ENCODE data around the gene FOCAD.

Gene FOCAD

DNA sequence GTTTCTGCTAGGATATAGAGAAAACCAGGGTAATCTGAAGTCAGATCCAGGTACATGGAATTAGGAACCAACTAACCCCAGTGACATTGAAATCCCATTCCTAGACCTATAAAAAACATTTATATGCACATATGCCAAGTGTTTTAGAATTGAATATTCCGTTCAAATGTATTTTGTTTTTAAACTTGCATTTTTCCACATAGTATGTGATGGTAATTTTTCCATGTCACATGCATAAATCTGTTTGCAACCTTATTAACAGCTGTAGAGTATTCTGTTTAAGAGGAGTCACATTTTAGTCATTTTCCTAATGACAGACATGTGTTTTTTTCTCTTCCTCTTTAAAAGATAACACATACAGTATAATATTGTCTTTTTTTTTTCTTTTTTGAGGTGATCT lies 50.2 kb downstream of the FOCAD start:
- no peak for DNase-seq

DNA sequence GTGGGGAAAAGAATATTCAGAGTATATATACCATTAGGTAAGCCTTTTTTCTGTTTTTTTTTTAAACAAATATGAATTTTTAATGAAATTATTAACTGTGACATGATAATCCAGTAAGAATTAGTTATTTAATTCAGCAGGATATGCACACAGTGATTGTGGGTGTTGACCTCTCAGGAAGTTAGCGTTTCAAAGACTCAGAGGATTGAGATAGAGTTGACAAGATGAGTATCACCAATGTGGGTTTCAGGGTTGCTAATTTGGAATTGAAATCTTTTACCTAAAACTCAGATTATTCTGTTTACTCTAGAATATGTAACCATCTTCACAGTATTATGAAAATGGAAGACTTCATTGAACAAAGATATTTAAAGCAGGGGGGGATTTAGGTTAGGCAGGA lies 56.2 kb downstream of the FOCAD start:
- no peak for DNase-seq

DNA sequence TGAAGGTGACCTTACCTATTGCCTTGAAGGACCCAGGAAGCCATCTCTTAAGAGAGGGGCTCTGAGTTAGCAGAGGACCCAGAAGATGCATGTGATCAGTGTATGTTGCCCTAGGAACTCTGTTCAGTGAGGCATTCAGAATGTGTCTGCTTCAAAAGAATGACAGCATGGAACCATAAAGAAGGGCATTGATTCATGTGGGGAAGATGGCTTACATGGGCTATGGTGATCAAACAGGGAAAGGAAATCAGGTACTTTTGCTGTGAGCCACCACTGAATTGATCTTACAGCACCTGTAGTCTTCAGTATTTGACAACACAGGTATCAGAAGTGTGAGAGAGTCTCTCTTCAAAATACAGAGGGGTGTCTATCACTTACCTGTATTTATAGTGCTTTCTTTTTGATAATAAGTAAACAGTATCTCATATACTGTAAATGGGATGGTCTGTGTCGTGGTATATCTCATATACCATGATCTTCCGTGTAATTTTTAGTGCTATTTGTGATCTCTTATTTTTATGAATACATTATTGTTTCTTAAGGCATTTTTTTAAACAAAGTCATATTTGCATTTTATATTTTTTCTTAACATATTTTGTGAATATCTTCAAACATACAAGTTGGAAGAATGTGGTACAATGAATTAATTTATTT lies 57.0 kb downstream of the FOCAD start:
- DNase-seq: no peak

DNA sequence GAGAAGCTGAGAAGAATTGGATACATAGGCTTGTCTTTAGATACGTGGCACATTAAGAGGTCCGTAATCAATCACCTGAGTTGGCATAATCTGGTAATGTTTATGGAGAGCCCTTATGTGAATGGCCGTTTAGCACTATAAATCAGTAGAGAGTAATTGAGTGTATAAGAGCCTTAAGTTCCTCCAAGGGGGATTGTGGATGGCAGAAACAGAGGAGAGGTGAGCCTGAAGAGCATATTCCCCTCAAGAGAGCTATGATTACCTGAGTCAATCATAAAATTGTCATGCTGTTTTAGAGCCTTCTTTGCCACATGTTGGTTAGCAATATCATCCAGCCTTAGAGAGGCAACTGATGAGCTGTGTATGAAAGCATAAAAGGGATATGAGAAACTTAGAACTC lies 58.8 kb downstream of the FOCAD start:
- DNase-seq: no peak

DNA sequence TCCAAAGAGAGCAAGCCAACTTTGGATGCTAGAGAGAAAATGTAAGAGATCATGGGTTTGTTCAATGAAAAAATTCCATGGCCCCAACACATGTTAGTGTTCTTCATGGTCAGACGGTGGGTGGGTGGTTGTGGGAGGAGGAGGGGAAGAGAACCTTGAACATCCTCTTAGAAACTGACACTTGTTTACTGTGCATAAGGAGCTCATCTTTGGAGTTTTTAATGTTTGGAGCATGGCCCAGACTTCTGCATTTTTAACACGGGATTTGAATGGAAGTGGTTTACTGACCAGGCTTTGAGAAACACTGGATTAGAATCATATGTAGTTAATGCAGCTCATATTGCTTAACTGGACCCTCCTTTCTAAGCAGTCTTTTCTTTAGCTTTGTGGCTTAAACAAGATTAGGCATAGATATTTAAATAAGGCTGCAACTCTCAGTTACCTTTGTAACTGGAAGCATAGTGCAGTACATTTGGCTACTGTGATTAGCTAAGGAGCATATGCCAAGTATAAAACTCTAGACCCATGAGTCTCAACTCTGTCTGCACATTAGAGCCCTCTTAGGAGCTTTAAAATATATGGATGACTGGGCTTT lies 60.1 kb downstream of the FOCAD start:
- no peak for DNase-seq

- DNase-seq: no peak
Observed at GRCh38 chr9:20746967-20747366, 62.9 kb downstream of the FOCAD start.

GRCh38 chr9:20749496-20750198 lies 65.6 kb downstream of the FOCAD start:
- DNase-seq: no peak

- no peak for DNase-seq
Observed at GRCh38 chr9:20753761-20754160, 69.7 kb downstream of the FOCAD start.

DNA sequence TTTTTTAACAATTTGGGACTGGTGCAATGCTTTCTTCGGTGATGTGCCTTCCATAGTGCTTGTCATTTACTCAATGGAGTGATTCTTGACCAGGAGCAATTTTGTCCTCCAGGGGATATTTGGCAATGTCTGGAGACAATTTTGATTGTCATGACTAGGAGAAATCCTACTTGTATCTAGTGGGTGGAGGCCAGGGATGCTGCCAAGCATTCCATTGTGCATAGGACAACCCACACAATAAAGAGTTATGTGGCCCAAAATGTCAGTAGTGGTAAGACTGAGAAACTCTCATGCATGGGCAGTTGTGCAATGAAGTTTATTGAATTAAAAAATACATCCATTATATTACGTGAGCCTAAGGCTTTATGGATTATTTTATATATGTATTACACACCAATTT lies 70.5 kb downstream of the FOCAD start:
- DNase-seq: no peak

GRCh38 chr9:20760246-20760891 lies 76.3 kb downstream of the FOCAD start:
- DNase-seq: no peak

GRCh38 chr9:20770947-20771346 lies 86.9 kb downstream of the FOCAD start:
- no peak for DNase-seq

DNA sequence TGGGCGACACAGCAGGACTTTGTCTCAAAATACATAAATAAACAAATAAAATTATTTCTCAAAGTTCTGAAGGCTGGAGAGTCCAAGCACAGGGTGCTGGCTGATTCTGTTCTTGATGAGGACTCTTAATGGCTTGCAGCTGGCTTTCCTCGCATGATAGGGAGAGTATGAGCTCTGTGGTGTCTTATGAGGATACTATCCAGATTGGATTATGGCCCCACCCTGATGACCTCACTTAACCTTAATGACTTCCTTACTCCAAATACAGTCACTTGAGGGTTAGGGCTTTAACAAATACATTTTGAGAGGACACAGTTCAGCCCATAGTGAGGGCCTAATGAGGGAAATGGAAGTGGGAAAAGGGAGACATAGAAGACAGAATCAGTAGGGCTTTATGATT lies 87.7 kb downstream of the FOCAD start:
- no peak for DNase-seq

- DNase-seq: no peak
Observed at GRCh38 chr9:20775683-20776082, 91.6 kb downstream of the FOCAD start.

DNA sequence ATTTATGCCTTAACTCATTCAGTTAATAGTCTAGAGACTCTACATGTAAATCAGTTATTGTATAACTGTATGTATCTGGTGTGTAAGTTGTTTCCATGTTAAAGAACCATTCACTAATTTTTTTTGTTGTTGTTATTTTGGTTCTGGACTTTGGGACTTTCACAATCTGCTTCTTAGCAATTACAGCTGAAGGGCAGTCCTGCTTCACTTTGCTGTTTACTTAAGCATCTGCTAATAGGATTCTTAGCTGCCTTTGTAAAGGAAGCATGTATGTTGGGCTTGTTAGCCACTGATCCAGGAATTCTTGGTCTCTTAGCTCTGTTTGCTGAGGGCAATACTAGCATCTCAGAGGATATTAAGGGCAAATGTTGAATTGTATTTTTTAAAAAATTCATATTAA lies 97.0 kb downstream of the FOCAD start:
- DNase-seq: no peak

- DNase-seq: no peak
Observed at GRCh38 chr9:20782289-20782688, 98.2 kb downstream of the FOCAD start.

- no peak for DNase-seq
Observed at GRCh38 chr9:20783057-20784038, 99.3 kb downstream of the FOCAD start.

DNA sequence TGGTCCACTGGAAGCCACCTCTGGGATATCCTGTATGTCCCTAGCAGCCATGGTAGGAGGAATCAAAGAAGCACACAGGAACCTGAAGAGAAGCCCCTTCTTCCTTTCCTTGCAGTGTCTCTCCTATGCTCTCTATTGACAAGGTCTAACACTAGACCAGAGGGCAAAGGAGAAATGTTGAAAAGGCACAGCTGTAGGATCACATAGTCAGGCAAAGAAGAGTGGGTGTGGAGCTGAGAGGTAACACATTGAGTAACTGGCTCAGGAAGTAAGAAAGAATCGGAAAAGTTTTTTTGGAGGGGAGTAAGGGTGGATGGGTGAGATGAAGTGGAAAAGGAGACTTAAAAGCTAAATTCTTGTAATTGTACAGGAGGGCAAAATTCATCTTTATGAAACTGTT lies 100.1 kb downstream of the FOCAD start:
- DNase-seq: no peak

DNA sequence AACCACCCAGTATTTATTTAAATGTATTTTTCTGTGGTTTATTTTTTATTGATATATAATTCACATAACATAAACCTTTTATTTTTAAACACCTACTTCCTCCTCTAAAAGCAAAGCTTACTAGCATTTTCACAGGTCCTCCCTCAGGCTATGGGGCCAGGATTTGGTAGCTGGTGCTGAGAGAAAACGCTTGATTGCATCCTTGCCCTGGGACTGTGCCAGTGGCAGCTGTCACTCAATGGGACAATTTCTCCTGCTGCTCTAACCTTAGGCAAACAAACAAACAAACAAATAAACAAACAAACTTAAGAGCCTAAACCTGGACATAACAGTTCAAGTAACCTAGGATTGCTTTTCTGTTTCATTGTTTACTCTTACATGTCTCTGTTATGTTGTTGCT lies 102.7 kb downstream of the FOCAD start:
- DNase-seq: no peak

DNA sequence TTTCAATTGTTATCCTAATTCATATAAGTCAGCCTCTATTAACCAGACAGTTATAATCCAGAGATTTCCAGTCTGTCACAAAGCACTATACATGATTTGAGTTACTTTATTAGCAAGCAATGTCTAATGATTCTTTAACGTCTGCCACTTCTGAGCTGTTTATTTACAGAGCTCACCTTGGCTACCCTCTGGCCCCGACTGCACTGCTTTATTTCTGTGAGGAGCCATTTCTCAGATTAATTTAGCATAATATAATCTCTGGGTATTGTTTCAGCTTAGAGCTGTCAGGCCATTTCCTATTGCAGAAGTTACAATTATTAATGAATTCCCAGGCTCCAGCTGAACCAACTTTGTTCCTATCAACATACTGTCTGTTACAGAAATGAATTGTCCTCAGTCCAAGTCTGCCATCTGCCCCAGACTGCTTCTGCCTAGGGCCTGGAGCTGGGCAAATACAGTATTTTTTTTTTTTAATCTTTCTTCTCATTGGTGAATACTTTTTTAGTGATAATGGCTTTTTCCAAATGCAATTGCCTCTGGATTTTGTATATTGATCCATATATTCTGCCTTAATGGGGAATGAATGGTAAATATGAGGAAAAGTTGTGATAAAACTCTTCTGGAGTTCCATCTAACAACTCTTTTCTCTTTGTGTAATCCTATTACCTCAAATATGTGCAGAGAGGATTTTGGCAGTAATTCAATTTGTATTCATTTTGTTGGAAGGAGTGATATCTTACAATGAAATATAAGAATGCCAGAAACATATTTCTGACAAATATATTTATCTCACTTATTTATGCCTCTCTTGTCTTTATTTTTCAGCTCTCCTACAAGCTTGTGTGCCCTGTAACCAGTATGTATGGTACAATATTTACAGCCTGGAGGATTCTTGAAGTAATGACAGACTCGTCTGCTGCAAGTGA lies 104.7 kb downstream of the FOCAD start:
- DNase-seq: no peak

DNA sequence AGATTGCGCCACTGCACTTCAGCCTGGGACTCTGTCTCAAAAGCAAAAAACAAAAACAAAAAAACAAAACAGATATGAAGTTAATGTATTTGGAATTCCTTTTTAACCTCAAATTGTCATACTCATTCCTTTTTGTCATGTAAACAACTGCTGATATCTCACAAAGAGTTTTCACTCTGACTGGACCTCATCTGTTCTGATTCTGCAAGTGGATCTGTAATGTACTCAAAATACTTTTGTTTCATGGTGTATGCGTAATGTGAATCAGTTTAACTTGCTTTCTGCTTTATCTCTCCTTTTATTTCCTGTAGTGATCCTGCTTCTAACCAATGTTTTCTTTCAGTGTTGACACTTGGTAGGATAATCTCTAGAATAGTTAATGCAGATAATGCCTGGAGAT lies 106.7 kb downstream of the FOCAD start:
- DNase-seq: no peak

GRCh38 chr9:20791682-20792081 lies 107.6 kb downstream of the FOCAD start:
- DNase-seq: no peak

Data from activated T-cell treated with anti-CD3 and anti-CD28 coated beads for 4 hours (primary cell).